ENCODE data around the gene SCGB1D1.

The SCGB1D1 gene

GRCh38 chr11:62166371-62166770, 23.6 kb upstream of the SCGB1D1 start:
- H3K9ac ChIP-seq (ENCODE audit: low read length in 5 of 5), result no peak overlapping the region
- H3K9me3 ChIP-seq (ENCODE audit: control insufficient read depth in 5 of 5, low read length in 5 of 5), result no peaks in the 10 kb centered on the region
- H3K4me1 ChIP-seq (ENCODE audit: control insufficient read depth in 5 of 5, insufficient read depth in 5 of 5, low read length in 5 of 5), result peaks cover 0 to 7% (median 0%) of the 10 kb centered on the region in 5 donors
- H3K27ac ChIP-seq (ENCODE audit: low read depth, low read length), result no peak overlapping the region
- H3K27me3 ChIP-seq (ENCODE audit: control insufficient read depth in 5 of 5, insufficient read depth in 4 of 5, low read length in 5 of 5), result peaks cover 0 to 10% (median 0%) of the 10 kb centered on the region in 5 donors
- no peak overlapping the region for H3K4me3 ChIP-seq (ENCODE audit: low read depth in 1 of 5, low read length in 5 of 5)
- H3K36me3 ChIP-seq (ENCODE audit: control insufficient read depth in 5 of 5, insufficient read depth in 5 of 5, low read length in 5 of 5), result no peaks in the 10 kb centered on the region

- Histone ChIP-seq H3K27ac (ENCODE audit: low read depth, low read length) (no peak overlapping the region), H3K9ac (ENCODE audit: low read length in 5 of 5) (no peak overlapping the region), H3K9me3 (ENCODE audit: control insufficient read depth in 5 of 5, low read length in 5 of 5) (no peaks in the 10 kb centered on the region), H3K36me3 (ENCODE audit: control insufficient read depth in 5 of 5, insufficient read depth in 5 of 5, low read length in 5 of 5) (no peaks in the 10 kb centered on the region), H3K4me3 (ENCODE audit: low read depth in 1 of 5, low read length in 5 of 5) (no peak overlapping the region), H3K27me3 (ENCODE audit: control insufficient read depth in 5 of 5, insufficient read depth in 4 of 5, low read length in 5 of 5) (peaks cover 0 to 12% (median 0%) of the 10 kb centered on the region in 5 donors), H3K4me1 (ENCODE audit: control insufficient read depth in 5 of 5, insufficient read depth in 5 of 5, low read length in 5 of 5) (peaks cover 0 to 9% (median 0%) of the 10 kb centered on the region in 5 donors)
Observed at GRCh38 chr11:62169448-62169847, 20.6 kb upstream of the SCGB1D1 start.

GRCh38 chr11:62169935-62170334, 20.1 kb upstream of the SCGB1D1 start:
- no peak overlapping the region for H3K9ac ChIP-seq (ENCODE audit: low read length in 5 of 5)
- H3K27me3 ChIP-seq (ENCODE audit: control insufficient read depth in 5 of 5, insufficient read depth in 4 of 5, low read length in 5 of 5), result peaks cover 0 to 12% (median 0%) of the 10 kb centered on the region in 5 donors
- H3K36me3 ChIP-seq (ENCODE audit: control insufficient read depth in 5 of 5, insufficient read depth in 5 of 5, low read length in 5 of 5), result no peaks in the 10 kb centered on the region
- no peaks in the 10 kb centered on the region for H3K9me3 ChIP-seq (ENCODE audit: control insufficient read depth in 5 of 5, low read length in 5 of 5)
- peaks cover 0 to 9% (median 0%) of the 10 kb centered on the region in 5 donors for H3K4me1 ChIP-seq (ENCODE audit: control insufficient read depth in 5 of 5, insufficient read depth in 5 of 5, low read length in 5 of 5)
- H3K4me3 ChIP-seq (ENCODE audit: low read depth in 1 of 5, low read length in 5 of 5), result no peak overlapping the region
- H3K27ac ChIP-seq (ENCODE audit: low read depth, low read length), result no peak overlapping the region

- Histone ChIP-seq H3K9me3 (ENCODE audit: control insufficient read depth in 5 of 5, low read length in 5 of 5) (no peaks in the 10 kb centered on the region), H3K4me3 (ENCODE audit: low read depth in 1 of 5, low read length in 5 of 5) (no peak overlapping the region), H3K36me3 (ENCODE audit: control insufficient read depth in 5 of 5, insufficient read depth in 5 of 5, low read length in 5 of 5) (no peaks in the 10 kb centered on the region), H3K27me3 (ENCODE audit: control insufficient read depth in 5 of 5, insufficient read depth in 4 of 5, low read length in 5 of 5) (peaks cover 0 to 14% (median 0%) of the 10 kb centered on the region in 5 donors), H3K27ac (ENCODE audit: low read depth, low read length) (no peak overlapping the region), H3K4me1 (ENCODE audit: control insufficient read depth in 5 of 5, insufficient read depth in 5 of 5, low read length in 5 of 5) (peaks cover 0 to 9% (median 0%) of the 10 kb centered on the region in 5 donors), H3K9ac (ENCODE audit: low read length in 5 of 5) (no peak overlapping the region)
Observed at GRCh38 chr11:62171261-62171723, 18.7 kb upstream of the SCGB1D1 start.

GRCh38 chr11:62172294-62172693, 17.7 kb upstream of the SCGB1D1 start:
- H3K9me3 ChIP-seq (ENCODE audit: control insufficient read depth in 5 of 5, low read length in 5 of 5), result no peaks in the 10 kb centered on the region
- peaks cover 0 to 9% (median 0%) of the 10 kb centered on the region in 5 donors for H3K4me1 ChIP-seq (ENCODE audit: control insufficient read depth in 5 of 5, insufficient read depth in 5 of 5, low read length in 5 of 5)
- peaks cover 0 to 6% (median 0%) of the 10 kb centered on the region in 5 donors for H3K27me3 ChIP-seq (ENCODE audit: control insufficient read depth in 5 of 5, insufficient read depth in 4 of 5, low read length in 5 of 5)
- H3K4me3 ChIP-seq (ENCODE audit: low read depth in 1 of 5, low read length in 5 of 5), result no peak overlapping the region
- H3K27ac ChIP-seq (ENCODE audit: low read depth, low read length), result no peak overlapping the region
- no peaks in the 10 kb centered on the region for H3K36me3 ChIP-seq (ENCODE audit: control insufficient read depth in 5 of 5, insufficient read depth in 5 of 5, low read length in 5 of 5)
- H3K9ac ChIP-seq (ENCODE audit: low read length in 5 of 5), result no peak overlapping the region

GRCh38 chr11:62176766-62177165, 13.2 kb upstream of the SCGB1D1 start:
- peaks cover 0 to 4% (median 0%) of the 10 kb centered on the region in 5 donors for H3K27me3 ChIP-seq (ENCODE audit: control insufficient read depth in 5 of 5, insufficient read depth in 4 of 5, low read length in 5 of 5)
- no peak overlapping the region for H3K9ac ChIP-seq (ENCODE audit: low read length in 5 of 5)
- no peak overlapping the region for H3K27ac ChIP-seq (ENCODE audit: low read depth, low read length)
- H3K9me3 ChIP-seq (ENCODE audit: control insufficient read depth in 5 of 5, low read length in 5 of 5), result no peaks in the 10 kb centered on the region
- no peaks in the 10 kb centered on the region for H3K36me3 ChIP-seq (ENCODE audit: control insufficient read depth in 5 of 5, insufficient read depth in 5 of 5, low read length in 5 of 5)
- no peaks in the 10 kb centered on the region for H3K4me1 ChIP-seq (ENCODE audit: control insufficient read depth in 5 of 5, insufficient read depth in 5 of 5, low read length in 5 of 5)
- no peak overlapping the region for H3K4me3 ChIP-seq (ENCODE audit: low read depth in 1 of 5, low read length in 5 of 5)

GRCh38 chr11:62179995-62180394, 10.0 kb upstream of the SCGB1D1 start:
- no peak overlapping the region for H3K9ac ChIP-seq (ENCODE audit: low read length in 5 of 5)
- no peak overlapping the region for H3K4me3 ChIP-seq (ENCODE audit: low read depth in 1 of 5, low read length in 5 of 5)
- peaks cover 0 to 2% (median 0%) of the 10 kb centered on the region in 5 donors for H3K27me3 ChIP-seq (ENCODE audit: control insufficient read depth in 5 of 5, insufficient read depth in 4 of 5, low read length in 5 of 5)
- H3K27ac ChIP-seq (ENCODE audit: low read depth, low read length), result no peak overlapping the region
- H3K9me3 ChIP-seq (ENCODE audit: control insufficient read depth in 5 of 5, low read length in 5 of 5), result peaks cover 0 to 4% (median 0%) of the 10 kb centered on the region in 5 donors
- no peaks in the 10 kb centered on the region for H3K4me1 ChIP-seq (ENCODE audit: control insufficient read depth in 5 of 5, insufficient read depth in 5 of 5, low read length in 5 of 5)
- H3K36me3 ChIP-seq (ENCODE audit: control insufficient read depth in 5 of 5, insufficient read depth in 5 of 5, low read length in 5 of 5), result no peaks in the 10 kb centered on the region

- no peaks in the 10 kb centered on the region for H3K36me3 ChIP-seq (ENCODE audit: control insufficient read depth in 5 of 5, insufficient read depth in 5 of 5, low read length in 5 of 5)
- no peak overlapping the region for H3K4me3 ChIP-seq (ENCODE audit: low read depth in 1 of 5, low read length in 5 of 5)
- H3K9ac ChIP-seq (ENCODE audit: low read length in 5 of 5), result no peak overlapping the region
- H3K27me3 ChIP-seq (ENCODE audit: control insufficient read depth in 5 of 5, insufficient read depth in 4 of 5, low read length in 5 of 5), result no peaks in the 10 kb centered on the region
- H3K4me1 ChIP-seq (ENCODE audit: control insufficient read depth in 5 of 5, insufficient read depth in 5 of 5, low read length in 5 of 5), result no peaks in the 10 kb centered on the region
- H3K9me3 ChIP-seq (ENCODE audit: control insufficient read depth in 5 of 5, low read length in 5 of 5), result peaks cover 0 to 4% (median 0%) of the 10 kb centered on the region in 5 donors
- H3K27ac ChIP-seq (ENCODE audit: low read depth, low read length), result no peak overlapping the region
Observed at GRCh38 chr11:62181097-62181496, 8.9 kb upstream of the SCGB1D1 start.

GRCh38 chr11:62182147-62182891, 7.7 kb upstream of the SCGB1D1 start:
- H3K4me3 ChIP-seq (ENCODE audit: low read depth in 1 of 5, low read length in 5 of 5), result no peak overlapping the region
- no peak overlapping the region for H3K27ac ChIP-seq (ENCODE audit: low read depth, low read length)
- no peaks in the 10 kb centered on the region for H3K36me3 ChIP-seq (ENCODE audit: control insufficient read depth in 5 of 5, insufficient read depth in 5 of 5, low read length in 5 of 5)
- no peak overlapping the region for H3K9ac ChIP-seq (ENCODE audit: low read length in 5 of 5)
- peaks cover 0 to 4% (median 0%) of the 10 kb centered on the region in 5 donors for H3K9me3 ChIP-seq (ENCODE audit: control insufficient read depth in 5 of 5, low read length in 5 of 5)
- H3K4me1 ChIP-seq (ENCODE audit: control insufficient read depth in 5 of 5, insufficient read depth in 5 of 5, low read length in 5 of 5), result no peaks in the 10 kb centered on the region
- H3K27me3 ChIP-seq (ENCODE audit: control insufficient read depth in 5 of 5, insufficient read depth in 4 of 5, low read length in 5 of 5), result no peaks in the 10 kb centered on the region

- peaks cover 10 to 14% (median 12%) of the 10 kb centered on the region in 5 donors for H3K27me3 ChIP-seq (ENCODE audit: control insufficient read depth in 5 of 5, insufficient read depth in 4 of 5, low read length in 5 of 5)
- H3K4me3 ChIP-seq (ENCODE audit: low read depth in 1 of 5, low read length in 5 of 5), result no peak overlapping the region
- H3K9me3 ChIP-seq (ENCODE audit: control insufficient read depth in 5 of 5, low read length in 5 of 5), result peaks cover 0 to 4% (median 0%) of the 10 kb centered on the region in 5 donors
- no peaks in the 10 kb centered on the region for H3K36me3 ChIP-seq (ENCODE audit: control insufficient read depth in 5 of 5, insufficient read depth in 5 of 5, low read length in 5 of 5)
- H3K4me1 ChIP-seq (ENCODE audit: control insufficient read depth in 5 of 5, insufficient read depth in 5 of 5, low read length in 5 of 5), result no peaks in the 10 kb centered on the region
- H3K9ac ChIP-seq (ENCODE audit: low read length in 5 of 5), result no peak overlapping the region
- H3K27ac ChIP-seq (ENCODE audit: low read depth, low read length), result no peak overlapping the region
Observed at GRCh38 chr11:62186195-62186594, 3.8 kb upstream of the SCGB1D1 start.

Data from subcutaneous abdominal adipose tissue (tissue), 5 donors.